Naive thymus-derived CD8-positive, alpha-beta T cell (primary cell): Measurements from ENCODE around the gene CTXND2. TPM values are rescaled to one million over a fixed set of nuclear protein-coding genes. Genes with fewer than 3 reads are reported as not detected.
A peak's percentile ranks its signal among the peaks of the same experiment; 100 is the strongest.
"Not testable (repeated sequence)": the region's sequence is repeated elsewhere in the genome, so short reads cannot be mapped to it uniquely, and the experiment has no call there.

Experiments used
- ATAC-seq, 2 donors: fragments of 150-1000 bp; cut with Tn5 transposase in 1 of 2; sonication (Bioruptor Pico), chemical (Tn5 transposase) in 1 of 2; 1 replicate in 1 of 2; 2 replicates in 1 of 2; pipeline ENCODE4 v1.10.0; 2021; ENCODE audit warnings: mild to moderate bottlenecking in 2 of 2, moderate library complexity in 2 of 2
- POLR2A ChIA-PET: fragments of 350-600 bp; sonication (Branson Sonifier 250); formaldehyde crosslinking; loops from one replicate; lab custom pipeline; 2021; ENCODE audit warnings: antibody characterized with exemption; lab: Charles Lee
- DNase-seq, 10 donors: peaks; one replicate each; pipeline versions ENCODE4 v3.0.0 to v3.0.0-alpha.2; 2020 to 2022
- H3K27ac Mint-ChIP-seq, 10 donors: one replicate each; pipeline ENCODE4 v1.8.0; 2020 to 2022; ENCODE audit warnings: mild to moderate bottlenecking in 10 of 10, mixed read lengths in 10 of 10, moderate library complexity in 4 of 10, inconsistent platforms in 1 of 10
- H3K27me3 Mint-ChIP-seq, 5 donors: one replicate each; pipeline ENCODE4 v1.8.0; 2021 to 2022; ENCODE audit warnings: mixed read lengths in 5 of 5
- H3K36me3 Mint-ChIP-seq, 3 donors: one replicate each; pipeline ENCODE4 v1.8.0; 2020 to 2022; ENCODE audit warnings: mixed read lengths in 3 of 3, mild to moderate bottlenecking in 2 of 3, inconsistent platforms in 1 of 3
- H3K4me1 Mint-ChIP-seq, 4 donors: one replicate each; pipeline ENCODE4 v1.8.0; 2021 to 2022; ENCODE audit warnings: mixed read lengths in 4 of 4
- H3K4me3 Mint-ChIP-seq, 10 donors: one replicate each; pipeline ENCODE4 v1.8.0; 2020 to 2022; ENCODE audit warnings: mild to moderate bottlenecking in 10 of 10, mixed read lengths in 10 of 10, moderate library complexity in 6 of 10, inconsistent platforms in 1 of 10
- H3K9me3 Mint-ChIP-seq, 9 donors: one replicate each; pipeline ENCODE4 v1.8.0; 2020 to 2022; ENCODE audit warnings: mixed read lengths in 9 of 9, mild to moderate bottlenecking in 3 of 9, inconsistent platforms in 1 of 9, moderate library complexity in 1 of 9
- polyA plus RNA-seq, 3 donors: library from polyadenylated mRNA; unstranded; fragments of 300-500 nt; fragmentation: Illumina TruSeq; gene quantifications; one replicate each; pipeline ENCODE4 v1.2.3, GENCODE V29; 2021
- total RNA-seq, 8 experiments: library from RNA in 2 of 8; stranded (reverse) in 2 of 8; gene quantifications; one replicate each; pipeline ENCODE4 v1.2.3 and lab custom pipeline; 2021 to 2026

Gene CTXND2
- total and polyA plus RNA-seq, 5 experiments from 2014 or later, result not detected

- ATAC-seq, result no peak
- Mint-ChIP-seq H3K27ac (peak overlapping the region in 4 of 10 donors; percentile 26 to 72 (median 36)), H3K4me3 (peak overlapping the region in 2 of 10 donors; percentile 2 to 7), H3K4me1 (peaks cover 11 to 58% (median 38%) of the 10 kb centered on the region in 4 donors), H3K9me3 (no peaks in the 10 kb centered on the region), H3K27me3 (no peaks in the 10 kb centered on the region), H3K36me3 (peaks cover 0 to 30% (median 7%) of the 10 kb centered on the region in 3 donors)
- POLR2A ChIA-PET, result interaction anchor here (0.7 kb wide), 1 partner anchor 18 kb away, joined by 3 read pairs; no protein-coding TSS in a partner anchor
- DNase-seq, result no peak
These were observed 13.4 kb upstream of the CTXND2 start for GRCh38 chr1:150873521-150873920.

GRCh38 chr1:150874455-150875196, 12.3 kb upstream of the CTXND2 start:
- H3K27me3 Mint-ChIP-seq, result no peaks in the 10 kb centered on the region
- ATAC-seq (no peak), DNase-seq (no peak)
- H3K36me3 Mint-ChIP-seq, result peaks cover 0 to 26% (median 5%) of the 10 kb centered on the region in 3 donors
- H3K4me3 Mint-ChIP-seq, result peak overlapping the region; percentile 82 to 98 (median 92)
- H3K4me1 Mint-ChIP-seq, result peaks cover 11 to 51% (median 37%) of the 10 kb centered on the region in 4 donors
- no peaks in the 10 kb centered on the region for H3K9me3 Mint-ChIP-seq
- H3K27ac Mint-ChIP-seq, result peak overlapping the region; percentile 32 to 95 (median 90)
- POLR2A ChIA-PET, result interaction anchor here (1.2 kb wide), 1 partner anchor 52 kb away, joined by 4 read pairs; the partner anchor contains the start of gene SETDB1

- Mint-ChIP-seq H3K4me3 (peak overlapping the region; percentile 82 to 98 (median 92)), H3K36me3 (peaks cover 0 to 23% (median 3%) of the 10 kb centered on the region in 3 donors), H3K4me1 (peaks cover 8 to 45% (median 29%) of the 10 kb centered on the region in 4 donors), H3K27me3 (no peaks in the 10 kb centered on the region), H3K27ac (peak overlapping the region; percentile 81 to 95 (median 92)), H3K9me3 (no peaks in the 10 kb centered on the region)
- ATAC-seq (no peak), DNase-seq (peak in 1 of 10 donors; percentile 9)
- POLR2A ChIA-PET, result interaction anchor here (0.9 to 1.2 kb wide), 3 partner anchors 15 to 57 kb away, joined by 3 to 4 read pairs (median 3); partner anchors contain the start of gene SETDB1
These were observed 11.5 kb upstream of the CTXND2 start for GRCh38 chr1:150875197-150876118.

- Mint-ChIP-seq H3K36me3 (peaks cover 0 to 23% (median 3%) of the 10 kb centered on the region in 3 donors), H3K9me3 (no peaks in the 10 kb centered on the region), H3K27me3 (no peaks in the 10 kb centered on the region), H3K27ac (peak overlapping the region; percentile 81 to 95 (median 92)), H3K4me1 (peaks cover 8 to 41% (median 26%) of the 10 kb centered on the region in 4 donors), H3K4me3 (peak overlapping the region; percentile 82 to 98 (median 92))
- POLR2A ChIA-PET, result interaction anchor here (0.8 to 1.1 kb wide), 3 partner anchors 15 to 246 kb away, joined by 3 read pairs; partner anchors contain the start of gene ENSA
- ATAC-seq (peak; percentile 62 to 63), DNase-seq (peak in 1 of 10 donors; percentile 54)
These were observed 10.8 kb upstream of the CTXND2 start for GRCh38 chr1:150876119-150876454.

GRCh38 chr1:150878931-150879330, 8.0 kb upstream of the CTXND2 start:
- H3K27ac Mint-ChIP-seq, H3K9me3 Mint-ChIP-seq, H3K27me3 Mint-ChIP-seq, DNase-seq, ATAC-seq, H3K36me3 Mint-ChIP-seq, H3K4me3 Mint-ChIP-seq: not testable (repeated sequence)
- POLR2A ChIA-PET, result interaction anchor here (0.7 to 1.1 kb wide), 3 partner anchors 46 to 643 kb away, joined by 4 to 5 read pairs (median 4); partner anchors contain the start of gene ANP32E
- H3K4me1 Mint-ChIP-seq, result peaks cover 7 to 34% (median 21%) of the 10 kb centered on the region in 4 donors

GRCh38 chr1:150881331-150882070, 5.4 kb upstream of the CTXND2 start:
- Mint-ChIP-seq H3K36me3 (no peaks in the 10 kb centered on the region), H3K9me3 (no peaks in the 10 kb centered on the region), H3K27me3 (no peaks in the 10 kb centered on the region), H3K27ac (no peak overlapping the region), H3K4me3 (no peak overlapping the region), H3K4me1 (peaks cover 0 to 15% (median 4%) of the 10 kb centered on the region in 4 donors)
- DNase-seq (no peak), ATAC-seq (no peak)
- POLR2A ChIA-PET, result no interaction called here

- H3K27ac Mint-ChIP-seq, H3K36me3 Mint-ChIP-seq, H3K4me3 Mint-ChIP-seq, H3K27me3 Mint-ChIP-seq, H3K9me3 Mint-ChIP-seq, H3K4me1 Mint-ChIP-seq, DNase-seq, POLR2A ChIA-PET, ATAC-seq: not testable (repeated sequence)
These were observed 3.8 kb upstream of the CTXND2 start for GRCh38 chr1:150883121-150883520.

GRCh38 chr1:150888727-150889126, 1.8 kb downstream of the CTXND2 start:
- no peaks in the 10 kb centered on the region for H3K27me3 Mint-ChIP-seq
- no peak for ATAC-seq
- no peaks in the 10 kb centered on the region for H3K36me3 Mint-ChIP-seq
- no peak overlapping the region for H3K27ac Mint-ChIP-seq
- POLR2A ChIA-PET, result no interaction called here
- H3K4me3 Mint-ChIP-seq, result no peak overlapping the region
- no peak for DNase-seq
- H3K4me1 Mint-ChIP-seq, result peaks cover 13 to 36% (median 29%) of the 10 kb centered on the region in 4 donors
- no peaks in the 10 kb centered on the region for H3K9me3 Mint-ChIP-seq

- H3K9me3 Mint-ChIP-seq, result no peaks in the 10 kb centered on the region
- DNase-seq (peak in 3 of 10 donors; percentile 37 to 59 (median 52)), ATAC-seq (peak; percentile 83 to 94)
- peaks cover 13 to 34% (median 29%) of the 10 kb centered on the region in 4 donors for H3K4me1 Mint-ChIP-seq
- peak overlapping the region; percentile 2 to 75 (median 62) for H3K4me3 Mint-ChIP-seq
- no peaks in the 10 kb centered on the region for H3K27me3 Mint-ChIP-seq
- POLR2A ChIA-PET, result interaction anchor here (0.6 kb wide), 1 partner anchor 99 kb away, joined by 3 read pairs; no protein-coding TSS in a partner anchor
- no peaks in the 10 kb centered on the region for H3K36me3 Mint-ChIP-seq
- peak overlapping the region in 7 of 10 donors; percentile 4 to 88 (median 26) for H3K27ac Mint-ChIP-seq
These were observed 3.1 kb downstream of the CTXND2 start for GRCh38 chr1:150890033-150890416.

GRCh38 chr1:150893336-150893913, 6.5 kb downstream of the CTXND2 start:
- Mint-ChIP-seq H3K27me3 (no peaks in the 10 kb centered on the region), H3K9me3 (no peaks in the 10 kb centered on the region), H3K27ac (peak overlapping the region in 1 of 10 donors; percentile 27), H3K4me3 (no peak overlapping the region), H3K36me3 (no peaks in the 10 kb centered on the region), H3K4me1 (peaks cover 15 to 30% (median 29%) of the 10 kb centered on the region in 4 donors)
- ATAC-seq, result no peak
- POLR2A ChIA-PET, result no interaction called here
- DNase-seq, result no peak

- peaks cover 5 to 13% (median 12%) of the 10 kb centered on the region in 4 donors for H3K4me1 Mint-ChIP-seq
- ATAC-seq (no peak), DNase-seq (no peak)
- H3K9me3 Mint-ChIP-seq, result no peaks in the 10 kb centered on the region
- no peak overlapping the region for H3K27ac Mint-ChIP-seq
- H3K27me3 Mint-ChIP-seq, result no peaks in the 10 kb centered on the region
- no peak overlapping the region for H3K4me3 Mint-ChIP-seq
- no peaks in the 10 kb centered on the region for H3K36me3 Mint-ChIP-seq
- POLR2A ChIA-PET, result no interaction called here
These were observed 8.7 kb downstream of the CTXND2 start for GRCh38 chr1:150895618-150896017.
